Keratinocyte (primary cell): ENCODE results near the gene HS3ST3A1. TPM values are rescaled to one million over a fixed set of nuclear protein-coding genes. Genes with fewer than 3 reads are reported as not detected.

Experiments used
- DNase-seq: peaks from one replicate; pipeline ENCODE4 v3.0.0-alpha.2; 2011; ENCODE audit warnings: low read depth, missing footprints, low spot score
- FAIRE-seq: peaks from 2 replicates; lab custom pipeline; 2011; peaks lifted over from hg19 to GRCh38; lab: Jason Lieb, UNC
- H2AFZ ChIP-seq: 2 replicates; pipeline ENCODE4 v1.6.0; 2012; ENCODE audit warnings: low read length, control low read depth, inconsistent platforms; ENCODE audit not compliant: control insufficient read depth
- H3K27ac ChIP-seq: 2 replicates; pipeline ENCODE4 v1.5.1; 2011; ENCODE audit warnings: low read length; ENCODE audit not compliant: control insufficient read depth, insufficient read depth
- H3K27me3 ChIP-seq: 3 replicates; pipeline ENCODE4 v1.6.0; 2011; ENCODE audit warnings: low read length; ENCODE audit not compliant: control insufficient read depth, insufficient read depth; ENCODE audit errors: extremely low read depth
- H3K36me3 ChIP-seq, 2 experiments: 2 replicates in 1 of 2; 3 replicates in 1 of 2; pipeline ENCODE4 v1.5.1; 2011; ENCODE audit warnings: low read length in 2 of 2, mild to moderate bottlenecking in 1 of 2; ENCODE audit not compliant: control insufficient read depth in 2 of 2, insufficient read depth in 2 of 2; ENCODE audit errors: extremely low read depth in 1 of 2
- H3K4me1 ChIP-seq: 3 replicates; pipeline ENCODE4 v1.5.1; 2011; ENCODE audit warnings: low read length; ENCODE audit not compliant: control insufficient read depth, insufficient read depth; ENCODE audit errors: extremely low read depth
- H3K4me2 ChIP-seq: 3 replicates; pipeline ENCODE4 v1.6.0; 2011; ENCODE audit warnings: low read depth, low read length; ENCODE audit not compliant: control insufficient read depth, insufficient read depth; ENCODE audit errors: extremely low read depth
- H3K4me3 ChIP-seq, 3 experiments: fragments of 200-600 bp in 1 of 3; sonication (generic) in 1 of 3; 2 replicates in 2 of 3; 3 replicates in 1 of 3; pipeline ENCODE4 v1.5.1; 2011 to 2016; ENCODE audit warnings: low read length in 3 of 3, mild to moderate bottlenecking in 3 of 3, control low read depth in 2 of 3, inconsistent platforms in 1 of 3, low read depth in 1 of 3, mixed read lengths in 1 of 3, mixed run types in 1 of 3, moderate library complexity in 1 of 3; ENCODE audit not compliant: control insufficient read depth in 2 of 3, insufficient read depth in 2 of 3; ENCODE audit errors: extremely low read depth in 1 of 3
- H3K79me2 ChIP-seq: 2 replicates; pipeline ENCODE4 v1.6.0; 2012; ENCODE audit warnings: low read length; ENCODE audit not compliant: control insufficient read depth, insufficient read depth
- H3K9ac ChIP-seq: 3 replicates; pipeline ENCODE4 v1.6.0; 2011; ENCODE audit warnings: low read length; ENCODE audit not compliant: control insufficient read depth, insufficient read depth; ENCODE audit errors: extremely low read depth
- H3K9me1 ChIP-seq: 3 replicates; pipeline ENCODE4 v1.6.0; 2011; ENCODE audit warnings: low read length; ENCODE audit not compliant: control insufficient read depth, insufficient read depth; ENCODE audit errors: extremely low read depth
- H3K9me3 ChIP-seq: 2 replicates; pipeline ENCODE4 v1.5.1; 2012; ENCODE audit warnings: low read depth, low read length; ENCODE audit not compliant: control insufficient read depth
- H4K20me1 ChIP-seq: 3 replicates; pipeline ENCODE4 v1.6.0; 2011; ENCODE audit warnings: low read length; ENCODE audit not compliant: control insufficient read depth, insufficient read depth; ENCODE audit errors: extremely low read depth
- CTCF ChIP-seq, 3 experiments: IDR thresholded peaks in 1 of 3; conservative IDR thresholded peaks in 1 of 3; optimal IDR thresholded peaks in 1 of 3; 2 replicates in 2 of 3; 3 replicates in 1 of 3; pipeline versions ENCODE3 to v1.5.1; 2011; ENCODE audit warnings: low read length in 3 of 3, mild to moderate bottlenecking in 3 of 3, moderate library complexity in 2 of 3, control low read depth in 1 of 3, inconsistent platforms in 1 of 3; ENCODE audit not compliant: insufficient read depth in 2 of 3; ENCODE audit errors: extremely low read depth in 1 of 3
- EZH2 ChIP-seq: IDR thresholded peaks from one replicate; pipeline ENCODE4 v1.6.1; 2012; ENCODE audit warnings: inconsistent platforms, mild to moderate bottlenecking, low read length, moderate library complexity
- dilution Hi-C: fragments of 300-500 bp; cut with MboI; formaldehyde crosslinking; loops from one replicate; pipeline ENCODE4 v1.7.0; 2020; ENCODE audit warnings: low sequenced_read_pairs; ENCODE audit not compliant: extremely low pct_ligation_motif_present
- polyA plus RNA-seq, 5 experiments: library from polyadenylated mRNA; depleted of rRNA in 3 of 5; stranded (reverse) in 3 of 5; stranded (forward) in 1 of 5; unstranded in 1 of 5; fragments of >200 nt; gene quantifications; 1 replicate in 1 of 5; 2 replicates in 3 of 5; 3 replicates in 1 of 5; pipeline versions ENCODE4 v1.2.1 to v1.2.3, GENCODE V29; 2011 to 2012; ENCODE audit warnings: missing spikeins in 2 of 5, low read depth in 1 of 5, low replicate concordance in 1 of 5

The HS3ST3A1 gene
- polyA plus RNA-seq, 1 donor (not counting 4 experiments of a cell fraction or from before 2014, with no cell fraction given) = 0.04 TPM

GRCh38 chr17:13520899-13521572, 80.7 kb downstream of the HS3ST3A1 start:
- dilution Hi-C loops = no loop called here

GRCh38 chr17:13518261-13519000, 83.3 kb downstream of the HS3ST3A1 start:
- DNase-seq (no peak), FAIRE-seq (no peak)
- Histone ChIP-seq H3K27ac (no peak overlapping the region), H3K4me3 (no peak overlapping the region), H3K4me1 (no peaks in the 10 kb centered on the region), H3K9me3 (no peaks in the 10 kb centered on the region), H4K20me1 (no peaks in the 10 kb centered on the region), H3K4me2 (no peak overlapping the region), H2AFZ (no peak overlapping the region), H3K27me3 (no peaks in the 10 kb centered on the region), H3K36me3 (no peaks in the 10 kb centered on the region), H3K9me1 (no peaks in the 10 kb centered on the region), H3K79me2 (no peaks in the 10 kb centered on the region), H3K9ac (no peak overlapping the region)
- dilution Hi-C loops = no loop called here
- TF ChIP-seq EZH2 (no peak), CTCF (optimal IDR thresholded peaks at IDR 0.05 in 1 of 3, IDR thresholded peaks at IDR 0.05 in 1 of 3, conservative IDR thresholded peaks at IDR 0.05 in 1 of 3; ENCODE audit: extremely low read depth in 1 of 3, insufficient read depth in 2 of 3, low read length in 3 of 3) (no peak)

More at GRCh38 chr17:13520899-13521572, 80.7 kb downstream of the HS3ST3A1 start:
- H3K4me3 ChIP-seq = no peak overlapping the region
- no peaks in the 10 kb centered on the region for H3K9me3 ChIP-seq
- no peak for TF ChIP-seq CTCF (optimal IDR thresholded peaks at IDR 0.05 in 1 of 3, IDR thresholded peaks at IDR 0.05 in 1 of 3, conservative IDR thresholded peaks at IDR 0.05 in 1 of 3; ENCODE audit: extremely low read depth in 1 of 3, insufficient read depth in 2 of 3, low read length in 3 of 3)
- no peak for TF ChIP-seq EZH2
- no peaks in the 10 kb centered on the region for H3K79me2 ChIP-seq
- H3K4me1 ChIP-seq = no peaks in the 10 kb centered on the region
- no peak overlapping the region for H3K4me2 ChIP-seq
- H3K9me1 ChIP-seq = no peaks in the 10 kb centered on the region
- no peak overlapping the region for H3K27ac ChIP-seq
- H2AFZ ChIP-seq = no peak overlapping the region
- no peaks in the 10 kb centered on the region for H4K20me1 ChIP-seq
- H3K9ac ChIP-seq = no peak overlapping the region
- FAIRE-seq (no peak), DNase-seq (no peak)
- H3K36me3 ChIP-seq = no peaks in the 10 kb centered on the region
- H3K27me3 ChIP-seq = no peaks in the 10 kb centered on the region
